ENCODE results near the gene DCP1A.

DCP1A gene

DNA sequence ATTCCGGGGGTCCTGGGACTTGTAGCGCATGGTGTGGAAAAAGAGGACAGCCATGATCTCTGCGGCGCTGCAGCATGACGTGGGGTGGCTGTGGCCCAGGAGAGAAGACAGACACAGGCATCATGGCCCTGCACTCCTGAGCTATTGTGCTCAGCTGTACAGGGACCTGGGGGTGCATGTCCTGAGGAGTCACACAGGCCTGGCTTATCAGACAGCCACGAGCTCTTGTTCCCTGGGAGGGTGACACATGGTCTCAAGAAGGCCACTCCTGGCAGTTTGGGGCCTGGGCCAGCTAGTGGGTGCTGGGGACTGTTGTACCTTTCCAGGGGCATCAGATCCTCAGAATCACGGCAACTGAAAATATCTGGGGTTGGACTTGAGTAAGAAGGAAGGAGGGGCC lies 105.2 kb downstream of the DCP1A start:
- H4K20me1 ChIP-seq (ENCODE audit: insufficient read depth, low read length) = peaks cover 65% of the 10 kb centered on the region
- H3K9ac ChIP-seq (ENCODE audit: low read length) = no peak overlapping the region
- H2AFZ ChIP-seq (ENCODE audit: low read depth, low read length) = no peak overlapping the region
- H3K27ac ChIP-seq (ENCODE audit: low read length) = no peak overlapping the region
- no peak overlapping the region for H3K4me2 ChIP-seq (ENCODE audit: low read length)
- H3K36me3 ChIP-seq (replicated peaks; ENCODE audit: low read depth, low read length) = peaks cover 42% of the 10 kb centered on the region
- H3K79me2 ChIP-seq (ENCODE audit: low read length) = peaks cover 72% of the 10 kb centered on the region
- no peak for TF ChIP-seq EZH2phosphoT487 (IDR thresholded peaks at IDR 0.05; ENCODE audit: low read depth)
- TF ChIP-seq, protein P1, sequence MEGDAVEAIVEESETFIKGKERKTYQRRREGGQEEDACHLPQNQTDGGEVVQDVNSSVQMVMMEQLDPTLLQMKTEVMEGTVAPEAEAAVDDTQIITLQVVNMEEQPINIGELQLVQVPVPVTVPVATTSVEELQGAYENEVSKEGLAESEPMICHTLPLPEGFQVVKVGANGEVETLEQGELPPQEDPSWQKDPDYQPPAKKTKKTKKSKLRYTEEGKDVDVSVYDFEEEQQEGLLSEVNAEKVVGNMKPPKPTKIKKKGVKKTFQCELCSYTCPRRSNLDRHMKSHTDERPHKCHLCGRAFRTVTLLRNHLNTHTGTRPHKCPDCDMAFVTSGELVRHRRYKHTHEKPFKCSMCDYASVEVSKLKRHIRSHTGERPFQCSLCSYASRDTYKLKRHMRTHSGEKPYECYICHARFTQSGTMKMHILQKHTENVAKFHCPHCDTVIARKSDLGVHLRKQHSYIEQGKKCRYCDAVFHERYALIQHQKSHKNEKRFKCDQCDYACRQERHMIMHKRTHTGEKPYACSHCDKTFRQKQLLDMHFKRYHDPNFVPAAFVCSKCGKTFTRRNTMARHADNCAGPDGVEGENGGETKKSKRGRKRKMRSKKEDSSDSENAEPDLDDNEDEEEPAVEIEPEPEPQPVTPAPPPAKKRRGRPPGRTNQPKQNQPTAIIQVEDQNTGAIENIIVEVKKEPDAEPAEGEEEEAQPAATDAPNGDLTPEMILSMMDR (IDR thresholded peaks at IDR 0.05; ENCODE audit: low read depth, low read length) = no peak
- H3K4me3 ChIP-seq (ENCODE audit: low read length) = no peak overlapping the region
- H3K9me3 ChIP-seq (ENCODE audit: insufficient read depth, low read length) = no peaks in the 10 kb centered on the region
- no peaks in the 10 kb centered on the region for H3K27me3 ChIP-seq (ENCODE audit: low read depth, low read length)
- no peaks in the 10 kb centered on the region for H3K4me1 ChIP-seq (ENCODE audit: low read length)

DNA sequence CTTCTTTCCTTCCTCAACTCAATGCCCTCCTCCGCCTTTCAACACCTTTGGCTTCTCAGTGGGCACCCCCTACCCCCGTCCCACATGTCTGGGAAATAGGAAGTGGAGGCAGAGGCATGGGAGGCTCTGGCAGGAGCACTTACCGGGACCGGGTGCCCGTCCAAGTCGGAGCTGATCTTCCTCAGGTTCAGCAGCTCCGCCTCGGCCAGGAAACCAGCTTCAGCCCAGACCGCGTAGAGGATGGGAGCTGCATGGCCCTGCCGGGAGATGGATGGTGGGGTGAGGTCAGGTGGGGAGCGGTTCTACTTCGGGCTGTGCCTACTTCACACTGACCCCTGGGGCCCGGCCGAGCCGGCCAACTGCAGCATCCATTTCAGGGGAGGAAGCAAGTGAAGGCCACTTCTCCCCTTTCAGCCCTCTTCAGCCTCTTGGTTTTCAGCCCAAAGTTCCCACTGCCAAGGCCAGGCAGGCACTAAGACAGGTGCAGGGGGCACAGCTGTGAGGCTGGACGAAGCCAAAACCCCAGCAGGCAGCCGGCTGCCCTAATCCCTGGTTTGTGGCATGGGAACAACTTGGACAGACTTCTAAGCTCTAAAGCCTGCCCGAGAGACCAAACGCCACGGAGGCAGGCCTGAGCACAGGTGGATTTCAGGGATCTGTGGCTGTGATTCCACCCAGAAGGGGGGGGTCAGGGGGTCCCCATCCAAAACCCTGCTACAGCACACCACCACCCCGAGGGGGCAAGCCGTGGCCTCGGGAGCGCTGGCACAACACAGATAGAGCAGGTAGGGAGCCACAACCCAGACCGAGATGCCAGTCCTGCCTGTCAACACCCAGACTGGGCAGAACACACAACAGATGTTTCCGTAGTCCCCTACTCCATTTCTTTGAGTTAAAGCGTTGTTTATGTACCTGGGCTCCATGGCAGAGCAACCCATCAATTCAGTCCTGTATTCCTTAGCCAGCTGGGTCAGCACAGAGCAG lies 106.1 kb downstream of the DCP1A start:
- Histone ChIP-seq H3K4me2 (ENCODE audit: low read length) (no peak overlapping the region), H3K4me3 (ENCODE audit: low read length) (no peak overlapping the region), H3K27ac (ENCODE audit: low read length) (no peak overlapping the region), H3K27me3 (ENCODE audit: low read depth, low read length) (no peaks in the 10 kb centered on the region), H3K9ac (ENCODE audit: low read length) (no peak overlapping the region), H3K9me3 (ENCODE audit: insufficient read depth, low read length) (no peaks in the 10 kb centered on the region), H4K20me1 (ENCODE audit: insufficient read depth, low read length) (peaks cover 59% of the 10 kb centered on the region), H3K79me2 (ENCODE audit: low read length) (peaks cover 67% of the 10 kb centered on the region), H2AFZ (ENCODE audit: low read depth, low read length) (no peak overlapping the region), H3K36me3 (replicated peaks; ENCODE audit: low read depth, low read length) (peaks cover 49% of the 10 kb centered on the region), H3K4me1 (ENCODE audit: low read length) (no peaks in the 10 kb centered on the region)
- TF ChIP-seq, protein P1 (IDR thresholded peaks at IDR 0.05; ENCODE audit: low read depth, low read length) = no peak
- no peak for TF ChIP-seq EZH2phosphoT487 (IDR thresholded peaks at IDR 0.05; ENCODE audit: low read depth)

DNA sequence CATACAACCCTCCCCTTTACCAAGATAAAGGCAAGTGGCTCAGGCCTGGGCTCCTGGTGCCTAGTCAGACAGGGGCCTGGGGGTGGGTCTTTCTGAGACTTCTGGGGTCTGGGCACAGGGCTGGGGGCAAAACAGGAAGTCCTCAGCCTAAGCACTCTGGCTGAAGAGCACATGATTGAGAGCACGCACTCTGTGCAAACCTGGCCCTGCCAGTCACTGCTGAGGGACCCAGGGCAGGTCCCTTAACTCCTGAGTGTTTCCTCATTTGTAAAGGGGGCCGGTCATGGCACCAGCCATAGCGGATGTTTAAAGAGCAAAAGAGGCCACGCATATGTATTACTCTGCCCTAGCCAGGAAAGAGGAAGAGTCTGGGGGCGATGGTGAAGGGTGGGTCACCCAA lies 107.5 kb downstream of the DCP1A start:
- Histone ChIP-seq H3K4me2 (ENCODE audit: low read length) (no peak overlapping the region), H4K20me1 (ENCODE audit: insufficient read depth, low read length) (peaks cover 49% of the 10 kb centered on the region), H3K9me3 (ENCODE audit: insufficient read depth, low read length) (no peaks in the 10 kb centered on the region), H3K27ac (ENCODE audit: low read length) (no peak overlapping the region), H3K36me3 (replicated peaks; ENCODE audit: low read depth, low read length) (peaks cover 58% of the 10 kb centered on the region), H2AFZ (ENCODE audit: low read depth, low read length) (no peak overlapping the region), H3K4me1 (ENCODE audit: low read length) (no peaks in the 10 kb centered on the region), H3K79me2 (ENCODE audit: low read length) (peaks cover 54% of the 10 kb centered on the region), H3K27me3 (ENCODE audit: low read depth, low read length) (no peaks in the 10 kb centered on the region), H3K4me3 (ENCODE audit: low read length) (no peak overlapping the region), H3K9ac (ENCODE audit: low read length) (no peak overlapping the region)
- TF ChIP-seq, protein P1 (IDR thresholded peaks at IDR 0.05; ENCODE audit: low read depth, low read length) = no peak
- no peak for TF ChIP-seq EZH2phosphoT487 (IDR thresholded peaks at IDR 0.05; ENCODE audit: low read depth)

GRCh38 chr3:53238886-53239285 lies 108.5 kb downstream of the DCP1A start:
- Histone ChIP-seq H3K36me3 (replicated peaks; ENCODE audit: low read depth, low read length) (peaks cover 60% of the 10 kb centered on the region), H3K27ac (ENCODE audit: low read length) (no peak overlapping the region), H3K4me2 (ENCODE audit: low read length) (no peak overlapping the region), H3K4me3 (ENCODE audit: low read length) (no peak overlapping the region), H2AFZ (ENCODE audit: low read depth, low read length) (no peak overlapping the region), H3K9ac (ENCODE audit: low read length) (no peak overlapping the region), H3K4me1 (ENCODE audit: low read length) (no peaks in the 10 kb centered on the region), H3K9me3 (ENCODE audit: insufficient read depth, low read length) (no peaks in the 10 kb centered on the region), H4K20me1 (ENCODE audit: insufficient read depth, low read length) (peaks cover 40% of the 10 kb centered on the region), H3K27me3 (ENCODE audit: low read depth, low read length) (no peaks in the 10 kb centered on the region), H3K79me2 (ENCODE audit: low read length) (peaks cover 44% of the 10 kb centered on the region)
- TF ChIP-seq, protein P1 (IDR thresholded peaks at IDR 0.05; ENCODE audit: low read depth, low read length) = no peak
- no peak for TF ChIP-seq EZH2phosphoT487 (IDR thresholded peaks at IDR 0.05; ENCODE audit: low read depth)
